BLaER1 (cell line): Measurements from ENCODE around the gene SEMA4B.

ENCODE experiments used
- H3K27ac ChIP-seq: shearing (Covaris generic); formaldehyde crosslinking; 2 replicates; pipeline ENCODE4 v1.8.1; 2022
- H3K27me3 ChIP-seq: shearing (Covaris generic); formaldehyde crosslinking; 2 replicates; pipeline ENCODE4 v1.8.1; 2022
- H3K36me3 ChIP-seq: shearing (Covaris generic); formaldehyde crosslinking; 2 replicates; pipeline ENCODE4 v1.8.1; 2022
- H3K4me1 ChIP-seq: shearing (Covaris generic); formaldehyde crosslinking; 2 replicates; pipeline ENCODE4 v1.8.1; 2022
- H3K4me2 ChIP-seq: shearing (Covaris generic); formaldehyde crosslinking; 2 replicates; pipeline ENCODE4 v1.8.1; 2022
- H3K4me3 ChIP-seq: shearing (Covaris generic); formaldehyde crosslinking; 2 replicates; pipeline ENCODE4 v1.8.1; 2022
- H3K9ac ChIP-seq: shearing (Covaris generic); formaldehyde crosslinking; 2 replicates; pipeline ENCODE4 v1.8.1; 2022
- H3K9me3 ChIP-seq: shearing (Covaris generic); formaldehyde crosslinking; 2 replicates; pipeline ENCODE4 v1.8.1; 2022
- H4K20me1 ChIP-seq: shearing (Covaris generic); formaldehyde crosslinking; 2 replicates; pipeline ENCODE4 v1.8.1; 2022
- Cebpa-rat ChIP-seq: shearing (Covaris generic); IDR thresholded peaks from 2 replicates; pipeline ENCODE4 v1.8.1; 2022

The SEMA4B gene

DNA sequence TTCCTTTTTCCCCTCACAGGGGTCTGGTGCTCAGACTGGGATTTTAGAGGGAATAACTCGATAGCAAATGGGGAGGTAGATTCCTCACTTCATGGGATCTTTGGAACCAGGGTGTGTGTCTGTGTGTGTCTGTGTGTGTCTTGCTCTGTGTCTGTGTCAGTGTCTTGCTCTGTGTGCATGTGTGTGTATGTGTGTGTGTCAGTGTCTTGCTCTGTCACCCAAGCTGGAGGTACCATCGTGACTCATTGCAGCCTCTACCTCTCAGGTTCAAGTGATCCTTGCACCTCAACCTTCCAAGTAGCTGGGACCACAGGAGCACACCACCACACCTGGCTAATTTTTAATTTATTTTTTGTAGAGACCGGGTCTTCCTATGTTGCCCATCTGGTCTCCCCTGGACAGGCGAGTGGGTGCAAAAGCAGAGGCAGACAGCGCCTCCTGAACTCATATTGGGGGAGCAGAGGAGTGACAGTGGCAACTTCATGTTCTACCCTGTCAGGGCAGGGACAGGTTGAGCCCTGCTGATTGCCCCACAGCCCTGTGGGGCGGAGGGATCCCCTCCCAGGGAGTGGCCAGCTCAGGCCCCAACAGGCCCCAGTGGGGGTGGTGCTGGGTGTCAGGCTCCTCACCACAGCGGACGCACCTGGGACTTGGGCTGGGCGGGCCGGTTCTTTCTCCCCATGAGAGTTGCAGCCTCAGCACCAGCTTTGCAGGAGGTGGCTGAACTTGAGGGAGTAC, 10.4 kb upstream of the SEMA4B start:
- peak overlapping the region; percentile 53 for H3K4me3 ChIP-seq
- no peaks in the 10 kb centered on the region for H3K27me3 ChIP-seq
- no peaks in the 10 kb centered on the region for H4K20me1 ChIP-seq
- H3K9ac ChIP-seq = peak overlapping the region; percentile 91
- H3K9me3 ChIP-seq = no peaks in the 10 kb centered on the region
- TF ChIP-seq Cebpa-rat = peak; percentile 82
- peak overlapping the region; percentile 98 for H3K27ac ChIP-seq
- peaks cover 95% of the 10 kb centered on the region for H3K4me1 ChIP-seq
- peak overlapping the region; percentile 97 for H3K4me2 ChIP-seq
- no peaks in the 10 kb centered on the region for H3K36me3 ChIP-seq

DNA sequence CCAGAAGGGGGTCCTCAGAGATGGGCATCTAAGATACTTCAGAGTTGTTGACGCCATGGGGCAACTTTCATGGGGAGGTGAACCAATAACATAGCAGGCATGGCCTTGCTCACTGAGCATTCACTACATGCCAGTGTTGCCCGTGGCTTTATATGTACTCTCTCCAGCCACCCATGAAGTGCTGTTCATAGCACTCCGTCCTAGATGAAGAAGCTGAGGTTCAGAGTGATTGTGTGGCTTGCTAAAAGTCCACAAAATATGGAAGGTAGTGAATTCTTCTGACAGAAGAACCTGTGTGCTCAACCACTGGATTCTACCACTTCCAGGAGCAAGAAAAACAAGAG, 9.8 kb upstream of the SEMA4B start:
- Histone ChIP-seq H3K27ac (peak overlapping the region; percentile 98), H3K4me1 (peaks cover 90% of the 10 kb centered on the region), H3K36me3 (no peaks in the 10 kb centered on the region), H4K20me1 (no peaks in the 10 kb centered on the region), H3K27me3 (no peaks in the 10 kb centered on the region), H3K4me2 (peak overlapping the region; percentile 97), H3K4me3 (peak overlapping the region; percentile 53), H3K9me3 (no peaks in the 10 kb centered on the region), H3K9ac (peak overlapping the region; percentile 91)
- 0 out of 2 replicates have a peak, but pooled peaks have one; percentile 1 for TF ChIP-seq Cebpa-rat

DNA sequence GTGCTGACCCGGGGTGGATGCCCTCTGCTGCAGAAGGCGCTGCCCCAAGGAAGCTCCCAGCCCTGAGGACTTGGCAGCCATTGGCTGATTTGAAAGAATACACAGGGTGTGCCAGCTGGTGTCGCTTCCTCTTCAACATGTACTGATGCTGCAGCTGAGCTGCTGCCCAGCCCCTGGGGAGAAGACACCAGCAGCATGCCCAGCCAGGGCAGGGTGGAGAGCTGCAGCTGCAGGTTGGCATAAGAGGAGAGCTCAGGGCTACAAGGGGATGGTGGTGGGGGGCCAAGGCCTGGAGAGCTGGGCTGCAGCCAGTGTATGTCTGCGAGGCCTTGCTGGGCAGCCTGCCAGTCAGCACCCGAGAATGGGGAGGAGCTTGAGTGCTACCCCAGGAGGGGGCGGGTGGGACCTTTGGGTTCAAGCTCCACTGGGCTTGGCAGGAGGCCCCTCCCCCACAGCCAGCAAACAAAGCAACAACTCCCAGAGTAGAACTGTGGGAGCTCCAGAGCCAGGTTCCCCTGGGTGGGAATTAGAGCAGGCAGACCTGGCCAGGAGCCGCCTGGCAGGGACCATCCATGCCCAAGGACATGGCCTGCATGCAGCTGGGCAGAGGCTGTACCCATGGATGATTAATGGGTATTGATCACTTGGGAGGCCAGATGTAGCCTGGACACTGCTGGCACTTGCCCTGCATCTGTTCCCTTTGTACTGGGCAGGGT, 9.2 kb upstream of the SEMA4B start:
- TF ChIP-seq Cebpa-rat = no peak
- Histone ChIP-seq H4K20me1 (no peaks in the 10 kb centered on the region), H3K4me3 (peak overlapping the region; percentile 53), H3K4me2 (peak overlapping the region; percentile 97), H3K9me3 (no peaks in the 10 kb centered on the region), H3K27me3 (no peaks in the 10 kb centered on the region), H3K9ac (peak overlapping the region; percentile 91), H3K4me1 (peaks cover 84% of the 10 kb centered on the region), H3K36me3 (no peaks in the 10 kb centered on the region), H3K27ac (peak overlapping the region; percentile 98)

DNA sequence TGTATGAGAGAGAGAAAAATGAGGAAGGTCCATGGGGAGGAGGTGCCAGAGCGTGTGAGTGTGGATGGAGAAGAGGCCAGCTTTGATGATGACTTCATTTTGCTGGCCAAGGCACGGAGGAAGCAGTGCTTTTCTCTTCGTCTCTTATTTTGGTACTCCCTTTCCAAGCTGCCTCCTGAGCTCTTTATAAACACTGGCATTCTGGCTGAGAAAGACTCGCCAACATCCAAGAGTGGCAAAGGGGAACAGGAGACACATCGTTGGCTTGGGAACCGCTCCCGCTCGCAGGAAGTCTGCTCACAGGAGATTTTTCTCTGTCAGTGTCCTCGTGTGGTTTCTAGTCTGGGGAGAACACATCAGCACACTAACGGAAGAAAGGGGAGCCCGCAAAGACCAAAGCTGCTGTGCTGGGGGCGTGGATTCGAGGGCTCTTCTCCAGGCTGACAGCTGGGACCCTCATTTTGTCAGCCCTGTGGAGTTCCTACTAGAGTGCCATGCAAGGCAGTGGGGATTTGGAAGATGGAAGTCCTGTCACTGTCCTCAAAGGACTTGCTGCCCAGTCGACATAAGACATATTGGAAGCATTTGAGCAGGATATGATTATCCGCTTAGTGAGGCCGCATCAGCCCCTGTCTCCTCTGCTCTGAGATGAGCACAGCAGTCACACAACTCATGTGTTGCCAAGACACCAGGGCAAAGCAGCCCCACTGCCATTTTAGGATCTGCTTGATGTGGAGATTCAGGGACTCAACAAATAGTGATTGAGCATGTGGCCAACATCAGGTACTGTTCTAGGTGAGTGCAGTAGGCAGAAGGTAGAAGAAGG, 8.0 kb upstream of the SEMA4B start:
- Histone ChIP-seq H3K9ac (peak overlapping the region; percentile 91), H3K4me2 (peak overlapping the region; percentile 97)

DNA sequence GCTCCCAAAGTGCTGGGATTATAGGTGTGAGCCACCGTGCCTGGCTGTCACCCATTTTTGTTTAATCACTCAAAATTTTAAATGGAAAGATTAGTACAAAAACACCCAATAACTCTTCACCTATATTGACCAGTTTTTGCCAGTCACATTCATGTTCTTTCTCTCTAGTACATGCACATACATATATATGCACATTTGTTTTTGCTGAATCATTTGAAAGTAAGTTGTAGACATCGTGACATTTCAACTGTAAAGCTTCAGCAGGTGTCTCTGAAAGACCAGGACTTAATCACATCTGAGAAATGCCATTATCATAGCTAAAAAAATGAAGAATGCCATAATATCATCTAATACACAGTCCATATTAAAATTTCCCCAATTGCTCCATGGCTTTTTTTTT, 6.5 kb upstream of the SEMA4B start:
- H3K9ac ChIP-seq = no peak overlapping the region
- no peak overlapping the region for H3K27ac ChIP-seq
- peak overlapping the region; percentile 97; the same call in 1 of the 2 replicates for H3K4me2 ChIP-seq
- H3K27me3 ChIP-seq = no peaks in the 10 kb centered on the region
- H4K20me1 ChIP-seq = no peaks in the 10 kb centered on the region
- H3K9me3 ChIP-seq = no peaks in the 10 kb centered on the region
- no peak overlapping the region for H3K4me3 ChIP-seq
- peaks cover 57% of the 10 kb centered on the region for H3K4me1 ChIP-seq
- H3K36me3 ChIP-seq = no peaks in the 10 kb centered on the region
- TF ChIP-seq Cebpa-rat = no peak

More for the DNA sequence above, 8.0 kb upstream of the SEMA4B start:
- TF ChIP-seq Cebpa-rat = no peak
- Histone ChIP-seq H3K4me1 (peaks cover 71% of the 10 kb centered on the region), H3K4me3 (peak overlapping the region; percentile 53), H3K27me3 (no peaks in the 10 kb centered on the region), H4K20me1 (no peaks in the 10 kb centered on the region), H3K27ac (peak overlapping the region; percentile 98), H3K9me3 (no peaks in the 10 kb centered on the region), H3K36me3 (no peaks in the 10 kb centered on the region)

DNA sequence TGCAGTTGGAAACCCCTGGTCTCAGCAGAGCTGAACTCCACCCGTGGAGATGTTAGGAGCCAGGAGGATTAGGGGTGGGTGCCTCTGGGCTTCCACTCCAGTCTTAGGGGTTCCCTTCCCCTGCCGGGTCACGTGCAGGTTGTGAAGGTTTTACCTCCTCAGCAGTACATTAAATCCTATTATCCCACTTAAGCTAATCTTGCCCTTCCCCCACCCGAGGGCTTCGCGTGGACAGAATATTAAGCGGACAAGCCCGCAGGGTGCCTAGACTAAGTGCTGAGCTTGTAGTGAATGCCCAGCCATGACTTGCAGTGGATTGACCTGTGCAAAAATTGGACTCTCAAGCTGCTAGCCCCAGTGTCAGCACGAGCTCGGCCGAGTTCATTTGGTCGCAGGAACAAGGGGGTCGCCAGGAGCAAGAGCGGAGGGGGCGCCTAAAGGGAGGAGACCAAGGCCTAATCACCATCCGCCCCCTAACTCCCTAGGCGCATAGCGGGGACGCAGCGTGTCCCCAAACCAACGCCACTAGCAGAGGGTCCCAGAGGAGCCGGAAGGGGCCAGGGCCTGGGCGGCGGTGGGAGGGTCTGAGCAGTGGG, 498 bp upstream of the SEMA4B start:
- Histone ChIP-seq H4K20me1 (peaks cover 41% of the 10 kb centered on the region), H3K4me1 (peaks cover 50% of the 10 kb centered on the region), H3K27me3 (no peaks in the 10 kb centered on the region), H3K4me3 (peak overlapping the region; percentile 86), H3K27ac (peak overlapping the region; percentile 88), H3K9me3 (no peaks in the 10 kb centered on the region), H3K4me2 (peak overlapping the region; percentile 99), H3K36me3 (peaks cover 11% of the 10 kb centered on the region; the same call in 1 of the 2 replicates), H3K9ac (peak overlapping the region; percentile 84)
- TF ChIP-seq Cebpa-rat = no peak

DNA sequence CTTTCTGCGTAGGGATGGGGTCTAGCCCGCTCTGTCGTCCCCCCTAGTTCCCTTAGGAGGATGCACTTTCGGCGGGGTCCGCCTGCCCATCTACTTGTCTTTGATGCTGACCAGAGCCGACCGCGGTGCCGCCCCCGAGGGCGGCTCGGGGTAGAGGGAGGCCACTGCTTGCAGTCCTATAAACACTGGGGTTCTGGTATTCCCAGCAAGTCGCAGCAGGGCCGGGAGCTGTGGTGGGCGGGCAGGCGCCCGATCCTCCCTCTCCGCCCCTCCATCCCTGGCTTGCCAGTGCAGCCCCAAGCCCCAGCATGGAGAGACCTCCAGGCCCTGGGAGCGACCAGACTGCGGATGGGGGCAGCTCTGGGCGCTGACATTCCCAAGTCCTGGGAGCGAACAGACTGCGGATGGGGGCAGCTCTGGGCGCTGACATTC, 830 bp downstream of the SEMA4B start:
- no peaks in the 10 kb centered on the region for H3K9me3 ChIP-seq
- peak overlapping the region; percentile 86 for H3K4me3 ChIP-seq
- H4K20me1 ChIP-seq = peaks cover 44% of the 10 kb centered on the region
- peaks cover 24% of the 10 kb centered on the region for H3K36me3 ChIP-seq
- peaks cover 59% of the 10 kb centered on the region for H3K4me1 ChIP-seq
- H3K9ac ChIP-seq = peak overlapping the region; percentile 84
- TF ChIP-seq Cebpa-rat = no peak
- H3K27ac ChIP-seq = peak overlapping the region; percentile 88
- H3K27me3 ChIP-seq = no peaks in the 10 kb centered on the region
- H3K4me2 ChIP-seq = peak overlapping the region; percentile 99

DNA sequence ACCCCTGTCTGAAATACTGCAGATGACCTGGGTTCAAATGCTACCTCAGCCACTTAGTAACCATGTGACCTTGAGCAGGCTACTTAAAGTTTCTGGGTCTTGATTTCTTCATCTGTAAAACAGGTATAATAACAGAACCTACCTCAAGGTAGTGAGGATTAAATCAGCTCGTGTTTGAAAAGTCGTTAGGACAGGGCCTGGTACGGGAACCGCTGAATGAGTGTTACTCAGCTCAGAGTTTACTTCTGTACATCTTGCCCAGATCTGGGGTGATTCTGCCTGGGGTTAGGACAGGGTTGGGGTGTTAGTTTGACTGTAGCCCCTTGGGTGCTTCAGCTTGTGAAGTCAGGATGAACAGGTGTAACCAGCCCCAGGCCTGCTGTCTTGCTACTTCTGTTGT, 1.8 kb downstream of the SEMA4B start:
- H4K20me1 ChIP-seq = peaks cover 44% of the 10 kb centered on the region
- no peak for TF ChIP-seq Cebpa-rat
- peak overlapping the region; percentile 86; the same call in 1 of the 2 replicates for H3K4me3 ChIP-seq
- peaks cover 59% of the 10 kb centered on the region for H3K4me1 ChIP-seq
- peaks cover 33% of the 10 kb centered on the region for H3K36me3 ChIP-seq
- H3K4me2 ChIP-seq = peak overlapping the region; percentile 99
- no peak overlapping the region for H3K27ac ChIP-seq
- H3K9me3 ChIP-seq = no peaks in the 10 kb centered on the region
- no peaks in the 10 kb centered on the region for H3K27me3 ChIP-seq
- peak overlapping the region; percentile 84; the same call in 1 of the 2 replicates for H3K9ac ChIP-seq

DNA sequence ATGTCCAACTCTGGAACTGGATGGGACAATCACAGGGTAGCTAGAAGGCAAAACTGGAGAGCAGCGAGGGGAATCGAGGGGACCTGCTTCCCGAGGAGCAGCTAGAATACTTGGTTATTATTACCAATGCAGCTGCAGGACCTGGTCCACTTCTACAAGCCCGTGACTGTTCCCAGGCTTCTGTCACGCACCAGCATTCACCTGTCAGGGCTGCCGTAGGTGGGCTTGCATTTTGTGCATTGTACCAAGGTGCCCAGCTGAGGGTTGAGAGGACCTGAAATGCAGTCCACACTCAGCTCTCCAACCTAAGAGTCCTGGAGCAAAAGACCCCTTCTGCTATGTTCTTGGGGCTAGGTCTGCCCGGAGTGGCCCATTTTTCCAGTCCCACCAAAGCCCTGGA, 2.3 kb downstream of the SEMA4B start:
- H3K27ac ChIP-seq = no peak overlapping the region
- H4K20me1 ChIP-seq = peaks cover 44% of the 10 kb centered on the region
- H3K9ac ChIP-seq = peak overlapping the region; percentile 84; the same call in 1 of the 2 replicates
- H3K36me3 ChIP-seq = peaks cover 34% of the 10 kb centered on the region
- peaks cover 59% of the 10 kb centered on the region for H3K4me1 ChIP-seq
- TF ChIP-seq Cebpa-rat = no peak
- H3K27me3 ChIP-seq = no peaks in the 10 kb centered on the region
- H3K4me2 ChIP-seq = peak overlapping the region; percentile 99
- no peaks in the 10 kb centered on the region for H3K9me3 ChIP-seq
- H3K4me3 ChIP-seq = no peak overlapping the region
